SW 1271 (cell line): Measurements from ENCODE around the gene PLBD2.
"Not testable (repeated sequence)": the region's sequence is repeated elsewhere in the genome, so short reads cannot be mapped to it uniquely, and the experiment has no call there.

ENCODE experiments used
- DNase-seq, 2 experiments: peaks; one replicate each; lab custom pipeline; 2025; lab: John Stamatoyannopoulos, UW

Gene PLBD2

GRCh38 chr12:113334786-113335539, 23.4 kb upstream of the PLBD2 start, which contains the start of gene SLC8B1:
Gene SLC8B1 (minus strand): TSS chr12:113335109. CDS start chr12:113332878, 2,231 bp downstream.
- peak; percentile 46 to 74 for DNase-seq

GRCh38 chr12:113339540-113339939, 18.8 kb upstream of the PLBD2 start:
- DNase-seq, result no peak

- no peak for DNase-seq
These were observed 18.3 kb upstream of the PLBD2 start for GRCh38 chr12:113340061-113340460.

GRCh38 chr12:113341535-113341934, 16.9 kb upstream of the PLBD2 start:
- no peak for DNase-seq

GRCh38 chr12:113345318-113345717, 13.1 kb upstream of the PLBD2 start:
- DNase-seq, result no peak

- DNase-seq, result no peak
These were observed 12.0 kb upstream of the PLBD2 start for GRCh38 chr12:113346353-113346752.

- no peak for DNase-seq
These were observed 11.3 kb upstream of the PLBD2 start for GRCh38 chr12:113347107-113347506.

GRCh38 chr12:113347892-113348291, 10.5 kb upstream of the PLBD2 start:
- DNase-seq, result no peak

GRCh38 chr12:113348849-113349536, 9.4 kb upstream of the PLBD2 start:
- no peak for DNase-seq

GRCh38 chr12:113351089-113351488, 7.3 kb upstream of the PLBD2 start:
- DNase-seq, result no peak

GRCh38 chr12:113354192-113354591, 4.2 kb upstream of the PLBD2 start:
- DNase-seq, result not testable (repeated sequence)

GRCh38 chr12:113359133-113359938, 949 bp downstream of the PLBD2 start:
- DNase-seq, result no peak

- DNase-seq, result no peak
These were observed 1.8 kb downstream of the PLBD2 start for GRCh38 chr12:113359939-113360748.

GRCh38 chr12:113361574-113362370, 3.4 kb downstream of the PLBD2 start:
- no peak for DNase-seq

- no peak for DNase-seq
These were observed 6.3 kb downstream of the PLBD2 start for GRCh38 chr12:113364698-113365097.

- DNase-seq, result no peak
These were observed 7.4 kb downstream of the PLBD2 start for GRCh38 chr12:113365639-113366395.

GRCh38 chr12:113366827-113367226, 8.4 kb downstream of the PLBD2 start:
- DNase-seq, result no peak

GRCh38 chr12:113368331-113368730, 9.9 kb downstream of the PLBD2 start:
- DNase-seq, result no peak

- no peak for DNase-seq
These were observed 11.1 kb downstream of the PLBD2 start for GRCh38 chr12:113369391-113369985.
